ENCODE results near the gene PATE1.
"Not testable (repeated sequence)": the region's sequence is repeated elsewhere in the genome, so short reads cannot be mapped to it uniquely, and the experiment has no call there.

Gene PATE1, protein sequence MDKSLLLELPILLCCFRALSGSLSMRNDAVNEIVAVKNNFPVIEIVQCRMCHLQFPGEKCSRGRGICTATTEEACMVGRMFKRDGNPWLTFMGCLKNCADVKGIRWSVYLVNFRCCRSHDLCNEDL

DNA sequence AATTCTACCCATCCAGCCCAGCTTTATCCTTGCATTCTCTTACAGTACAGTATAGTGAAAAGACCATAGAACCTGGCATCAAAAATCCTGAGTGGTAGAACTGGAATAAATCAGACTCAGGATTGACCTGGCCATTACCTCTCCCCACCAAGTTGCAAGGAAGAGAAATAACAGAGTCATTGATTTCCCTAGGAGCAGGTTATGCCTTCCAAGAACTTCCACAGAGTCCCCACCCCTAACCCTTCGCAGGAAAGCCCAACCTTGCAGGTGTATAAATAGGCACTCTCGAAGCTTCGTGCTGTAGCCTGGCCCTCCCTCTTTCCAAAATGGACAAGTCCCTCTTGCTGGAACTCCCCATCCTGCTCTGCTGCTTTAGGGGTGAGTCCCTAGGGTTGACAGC is at the start of gene PATE1:
Gene PATE1, plus strand, starts transcription at position 301 of the 400 bp plus-strand sequence. Its CDS starts 26 bp downstream, at position 327.
- no peak within 1 kb of the TSS for H3K27ac ChIP-seq
- TF ChIP-seq ZFX (IDR thresholded peaks at IDR 0.05): no peak
- TF ChIP-seq, protein P1, sequence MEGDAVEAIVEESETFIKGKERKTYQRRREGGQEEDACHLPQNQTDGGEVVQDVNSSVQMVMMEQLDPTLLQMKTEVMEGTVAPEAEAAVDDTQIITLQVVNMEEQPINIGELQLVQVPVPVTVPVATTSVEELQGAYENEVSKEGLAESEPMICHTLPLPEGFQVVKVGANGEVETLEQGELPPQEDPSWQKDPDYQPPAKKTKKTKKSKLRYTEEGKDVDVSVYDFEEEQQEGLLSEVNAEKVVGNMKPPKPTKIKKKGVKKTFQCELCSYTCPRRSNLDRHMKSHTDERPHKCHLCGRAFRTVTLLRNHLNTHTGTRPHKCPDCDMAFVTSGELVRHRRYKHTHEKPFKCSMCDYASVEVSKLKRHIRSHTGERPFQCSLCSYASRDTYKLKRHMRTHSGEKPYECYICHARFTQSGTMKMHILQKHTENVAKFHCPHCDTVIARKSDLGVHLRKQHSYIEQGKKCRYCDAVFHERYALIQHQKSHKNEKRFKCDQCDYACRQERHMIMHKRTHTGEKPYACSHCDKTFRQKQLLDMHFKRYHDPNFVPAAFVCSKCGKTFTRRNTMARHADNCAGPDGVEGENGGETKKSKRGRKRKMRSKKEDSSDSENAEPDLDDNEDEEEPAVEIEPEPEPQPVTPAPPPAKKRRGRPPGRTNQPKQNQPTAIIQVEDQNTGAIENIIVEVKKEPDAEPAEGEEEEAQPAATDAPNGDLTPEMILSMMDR (conservative IDR thresholded peaks at IDR 0.05): no peak

DNA sequence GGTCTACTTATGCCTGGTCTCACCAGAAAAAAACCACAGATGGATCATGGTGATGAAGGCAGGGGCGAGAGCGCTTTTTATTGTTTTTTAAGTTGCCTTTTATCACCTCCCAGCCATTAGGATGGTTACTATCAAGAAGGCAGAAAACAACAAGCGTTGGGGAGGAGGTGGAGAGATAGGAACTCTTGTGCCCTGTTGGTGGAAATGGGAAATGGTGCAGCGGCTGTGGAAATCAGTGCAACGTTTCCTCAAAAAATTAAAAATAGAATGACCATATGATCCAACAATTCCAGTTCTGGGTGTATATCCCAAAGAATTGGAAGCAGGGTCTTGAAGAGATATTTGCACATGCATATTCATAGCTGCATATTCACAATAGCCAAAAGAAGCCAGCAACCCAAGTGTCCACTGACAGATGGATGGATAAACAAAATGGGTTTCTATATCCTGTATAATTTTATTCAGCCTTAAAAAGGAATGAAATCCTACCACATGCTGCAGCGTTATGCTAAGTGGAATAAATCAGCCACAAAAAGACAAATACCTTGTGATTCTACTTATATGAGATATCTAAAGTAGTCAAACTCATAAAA is 45.0 kb upstream of the PATE1 start:
- TF ChIP-seq, protein P1 (conservative IDR thresholded peaks at IDR 0.05): no peak
- no peak for TF ChIP-seq ZFX (IDR thresholded peaks at IDR 0.05)

DNA sequence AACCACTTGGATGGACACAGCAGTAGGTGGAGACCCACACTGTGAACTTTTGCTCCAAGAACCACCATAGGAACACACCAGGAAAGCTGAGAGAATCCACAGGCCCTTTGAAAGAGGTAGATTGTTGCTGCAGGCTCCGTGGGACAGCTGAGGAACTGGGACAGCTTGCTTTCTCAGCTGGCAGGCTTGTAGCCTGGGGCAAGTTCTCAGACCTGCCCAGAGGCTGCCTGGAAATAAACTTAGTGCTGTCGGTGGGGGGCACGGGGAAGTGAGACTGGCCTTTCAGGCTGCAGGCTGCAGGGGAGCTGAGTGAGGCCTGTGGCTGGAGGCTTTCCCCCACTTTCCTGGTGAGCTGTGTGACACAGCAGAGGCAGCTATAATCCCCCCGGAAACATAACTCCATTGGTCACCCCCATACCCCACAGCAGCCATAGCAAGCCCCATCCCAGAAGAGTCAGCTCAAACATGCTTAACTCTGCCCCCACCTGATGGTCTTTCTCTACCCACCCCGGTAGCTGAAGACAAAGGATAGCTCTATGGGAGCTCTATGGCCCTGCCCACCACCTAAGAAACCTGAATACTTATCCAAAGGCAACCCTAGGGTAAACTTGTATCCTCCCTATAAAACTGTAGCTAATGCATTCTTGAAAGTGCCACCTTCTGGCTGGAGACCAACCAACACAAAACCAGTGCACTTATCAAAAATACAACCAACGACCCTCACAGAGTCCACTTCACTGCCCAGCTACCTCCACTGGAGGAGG is 44.0 kb upstream of the PATE1 start:
- TF ChIP-seq, protein P1 (conservative IDR thresholded peaks at IDR 0.05): no peak
- no peak for TF ChIP-seq ZFX (IDR thresholded peaks at IDR 0.05)
- no peak overlapping the region for H3K27ac ChIP-seq

More for the DNA sequence above, 45.0 kb upstream of the PATE1 start:
- no peak overlapping the region for H3K27ac ChIP-seq

DNA sequence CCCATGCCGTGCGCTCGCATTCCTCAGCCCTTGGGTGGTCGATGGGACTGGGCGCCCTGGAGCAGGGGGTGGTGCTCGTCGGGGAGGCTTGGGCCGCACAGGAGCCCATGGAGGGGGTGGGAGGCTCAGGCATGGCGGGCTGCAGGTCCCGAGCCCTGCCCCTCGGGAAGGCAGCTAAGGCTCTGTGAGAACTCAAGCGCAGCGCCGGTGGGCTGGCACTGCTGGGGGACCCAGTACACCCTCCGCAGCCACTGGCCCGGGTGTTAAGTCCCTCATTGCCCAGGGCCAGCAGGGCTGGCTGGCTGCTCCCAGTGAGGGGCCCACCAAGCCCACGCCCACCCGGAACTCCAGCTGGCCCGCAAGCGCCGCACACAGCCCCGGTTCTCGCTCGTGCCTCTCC is 41.4 kb upstream of the PATE1 start:
- H3K27ac ChIP-seq: not testable (repeated sequence)

DNA sequence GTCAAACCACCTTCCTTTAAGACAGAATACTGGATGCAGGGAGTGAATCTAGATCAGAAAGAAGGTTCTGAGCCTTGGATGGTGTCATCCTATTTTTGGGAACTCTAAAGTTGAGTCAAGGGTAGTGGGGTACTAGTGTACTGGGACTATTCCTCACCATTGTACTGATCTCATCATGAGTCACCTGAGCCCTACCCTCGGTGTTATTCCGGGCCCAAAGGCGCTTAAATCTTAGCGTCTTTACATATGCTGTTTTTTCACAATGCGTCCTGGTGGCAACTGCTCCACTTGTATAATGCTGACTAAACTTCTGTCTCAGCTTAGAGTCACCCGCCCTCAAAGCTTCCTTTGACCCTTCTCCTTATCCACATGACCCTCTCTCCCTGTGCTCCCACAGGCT is 25.3 kb upstream of the PATE1 start:
- TF ChIP-seq, protein P1 (conservative IDR thresholded peaks at IDR 0.05): no peak
- TF ChIP-seq ZFX (IDR thresholded peaks at IDR 0.05): no peak
- no peak overlapping the region for H3K27ac ChIP-seq

DNA sequence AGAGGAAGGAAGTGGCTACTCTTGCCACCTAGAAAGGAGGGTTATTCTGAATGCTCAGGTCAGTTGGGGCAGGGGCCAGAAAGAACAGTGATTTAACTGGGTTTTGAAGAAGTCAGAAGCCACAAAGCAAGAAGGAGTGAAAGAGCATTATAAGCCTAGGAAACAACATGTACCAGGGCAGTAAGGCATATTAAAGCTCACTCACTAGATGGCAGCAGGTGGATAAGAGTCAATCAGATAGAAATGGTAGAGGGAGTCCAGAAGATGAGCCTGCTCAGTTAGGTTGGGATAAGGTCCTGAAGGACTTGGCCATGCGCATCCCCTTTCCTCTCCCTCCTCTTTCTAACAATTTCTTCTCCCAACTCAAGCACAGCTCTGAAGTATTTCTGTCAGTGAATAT is 22.0 kb upstream of the PATE1 start:
- H3K27ac ChIP-seq: no peak overlapping the region
- no peak for TF ChIP-seq ZFX (IDR thresholded peaks at IDR 0.05)
- TF ChIP-seq, protein P1 (conservative IDR thresholded peaks at IDR 0.05): peak; percentile 34

DNA sequence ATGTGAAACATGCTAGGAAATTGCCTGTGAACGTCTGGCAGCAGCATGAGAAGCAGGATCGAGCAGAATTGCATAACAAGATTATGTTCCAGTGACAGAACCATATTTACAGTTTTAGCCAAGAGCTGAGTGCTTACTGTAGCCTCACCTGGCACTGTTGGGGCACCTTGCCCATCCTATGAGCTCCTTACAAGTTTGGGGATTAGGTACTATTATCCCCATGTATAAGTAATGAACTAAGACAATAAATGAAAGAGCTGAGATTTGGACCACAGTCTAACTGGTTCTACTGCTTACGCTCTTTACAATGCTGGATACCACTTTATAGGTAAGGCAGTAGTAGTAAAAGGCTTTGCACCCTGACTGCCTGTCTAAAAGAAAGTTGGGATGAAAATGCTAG is 17.1 kb upstream of the PATE1 start:
- no peak for TF ChIP-seq ZFX (IDR thresholded peaks at IDR 0.05)
- TF ChIP-seq, protein P1 (conservative IDR thresholded peaks at IDR 0.05): no peak
- no peak overlapping the region for H3K27ac ChIP-seq

Measured in C4-2B (cell line).